Loucy (cell line): ENCODE data around the gene MEF2C.

ENCODE experiments used
- H2AFZ ChIP-seq: fragments of 200-600 bp; sonication (generic); 2 replicates; pipeline ENCODE4 v1.6.0; 2016; ENCODE audit warnings: antibody characterized with exemption, mild to moderate bottlenecking, low read length, moderate library complexity
- H3F3A ChIP-seq: fragments of 200-600 bp; 2 replicates; pipeline ENCODE4 v1.6.0; 2016; ENCODE audit warnings: antibody characterized with exemption, low read depth, mild to moderate bottlenecking
- H3K27me3 ChIP-seq: fragments of 200-600 bp; sonication (generic); 2 replicates; pipeline ENCODE4 v1.6.1; 2014; ENCODE audit warnings: low read length, mild to moderate bottlenecking; ENCODE audit not compliant: insufficient read depth, poor library complexity, severe bottlenecking
- H3K36me3 ChIP-seq: fragments of 200-600 bp; sonication (generic); 2 replicates; pipeline ENCODE4 v1.6.1; 2016; ENCODE audit warnings: low read length; ENCODE audit not compliant: insufficient read depth
- H3K4me1 ChIP-seq: fragments of 200-600 bp; sonication (generic); 2 replicates; pipeline ENCODE4 v1.5.1; 2014; ENCODE audit warnings: low read length, mild to moderate bottlenecking; ENCODE audit not compliant: insufficient read depth, poor library complexity, severe bottlenecking
- H3K4me2 ChIP-seq: fragments of 200-600 bp; sonication (generic); 2 replicates; pipeline ENCODE4 v1.6.0; 2014; ENCODE audit warnings: antibody characterized with exemption, low read length, low read depth, mild to moderate bottlenecking; ENCODE audit not compliant: poor library complexity, severe bottlenecking
- H3K4me3 ChIP-seq: fragments of 200-600 bp; sonication (generic); 2 replicates; pipeline ENCODE4 v1.5.1; 2014; ENCODE audit warnings: low read length, mild to moderate bottlenecking, mixed read lengths; ENCODE audit not compliant: poor library complexity, severe bottlenecking
- H3K79me2 ChIP-seq: fragments of 200-600 bp; sonication (generic); 2 replicates; pipeline ENCODE4 v1.6.1; 2014; ENCODE audit warnings: low read length; ENCODE audit not compliant: insufficient read depth
- H3K9ac ChIP-seq: fragments of 200-600 bp; sonication (generic); 2 replicates; pipeline ENCODE4 v1.6.0; 2014; ENCODE audit warnings: mild to moderate bottlenecking, low read depth, low read length, moderate library complexity; ENCODE audit not compliant: poor library complexity, severe bottlenecking
- H3K9me2 ChIP-seq: fragments of 200-600 bp; sonication (generic); replicated peaks from 2 replicates; pipeline ENCODE4 v1.6.1; 2016; ENCODE audit warnings: low read depth, low read length, mixed read lengths
- H3K9me3 ChIP-seq: fragments of 200-600 bp; sonication (generic); 2 replicates; pipeline ENCODE4 v1.6.1; 2014; ENCODE audit warnings: mild to moderate bottlenecking, antibody characterized with exemption, low read length, low read depth; ENCODE audit not compliant: insufficient read depth
- H4K20me1 ChIP-seq: fragments of 200-600 bp; sonication (generic); 2 replicates; pipeline ENCODE4 v1.6.0; 2014; ENCODE audit warnings: antibody characterized with exemption, low read length, mild to moderate bottlenecking; ENCODE audit not compliant: insufficient read depth, poor library complexity, severe bottlenecking
- EZH2phosphoT487 ChIP-seq: fragments of 200-600 bp; IDR thresholded peaks from 2 replicates; pipeline ENCODE4 v1.6.1; 2018; ENCODE audit warnings: antibody characterized with exemption, mild to moderate bottlenecking, moderate library complexity, borderline replicate concordance
- TF ChIP-seq, protein P1 (sequence below): fragments of 200-600 bp; sonication (generic); conservative IDR thresholded peaks from 2 replicates; pipeline ENCODE4 v1.5.1; 2014; ENCODE audit warnings: mild to moderate bottlenecking, antibody characterized with exemption, low read length

The MEF2C gene

DNA sequence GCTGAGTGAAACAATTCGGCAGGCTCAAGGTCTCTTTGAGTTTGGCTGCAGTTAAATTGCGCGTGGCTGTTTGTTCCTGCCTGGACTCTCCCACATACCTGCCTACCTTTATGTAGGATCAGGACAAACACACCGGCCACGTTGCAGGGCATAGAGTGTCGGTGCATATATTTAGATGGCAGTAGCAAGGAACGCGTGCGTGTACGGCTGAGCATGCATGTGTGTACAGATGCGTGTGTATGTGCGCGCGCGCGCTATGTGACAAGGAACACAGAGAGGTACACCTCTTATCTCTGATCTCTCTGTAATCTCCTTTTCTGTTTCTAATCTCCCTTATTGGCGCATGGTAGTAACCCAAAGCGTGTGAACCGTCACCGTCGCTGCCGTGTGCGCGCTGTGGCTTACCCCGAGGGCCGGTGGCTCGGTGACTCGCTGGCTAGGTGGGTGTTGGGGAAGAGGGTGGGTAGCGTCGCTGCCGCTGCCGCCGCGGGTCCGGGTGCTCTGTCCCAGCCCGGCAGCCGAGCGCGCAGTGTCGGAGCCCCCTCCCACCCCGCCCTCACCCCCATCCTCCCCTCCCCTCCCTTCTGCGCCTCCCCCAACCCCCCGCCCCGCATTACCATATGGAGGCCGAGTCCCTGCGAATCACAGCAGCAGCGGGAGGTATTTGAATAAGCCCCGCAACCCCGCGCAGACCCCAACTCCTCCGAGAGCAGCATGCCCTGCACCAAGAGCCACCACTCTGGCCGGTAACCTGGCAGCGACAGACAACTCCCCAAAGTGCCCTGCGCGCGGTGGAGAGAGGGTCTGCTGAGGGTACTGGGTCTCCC lies 204.8 kb downstream of the MEF2C start:
- H3K4me2 ChIP-seq: no peak overlapping the region

DNA sequence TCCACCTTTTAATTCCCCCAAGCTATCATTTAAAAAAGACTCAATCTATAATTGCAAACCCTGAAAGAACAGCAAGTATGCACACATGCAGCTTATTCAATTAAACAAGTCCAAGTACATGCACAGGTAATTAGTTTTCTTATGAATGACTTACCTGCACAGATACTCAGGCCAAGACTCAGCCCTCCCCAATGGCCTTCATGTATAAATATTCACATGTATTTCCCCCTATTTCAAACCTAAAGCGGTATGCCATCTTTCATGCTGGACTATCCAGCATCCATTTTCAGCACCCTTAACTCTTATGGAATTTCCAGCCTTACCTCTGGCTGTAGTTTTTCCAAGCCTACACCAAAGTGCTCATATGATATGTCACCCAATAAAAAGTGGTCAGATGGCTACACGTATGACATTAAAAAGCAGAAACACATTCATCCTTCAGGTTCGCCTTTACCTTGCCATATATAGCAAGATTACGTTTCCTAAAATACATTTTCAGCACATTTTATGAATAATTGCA lies 205.5 kb downstream of the MEF2C start:
- Histone ChIP-seq H3K9ac (no peak overlapping the region), H3K27me3 (no peaks in the 10 kb centered on the region), H4K20me1 (no peaks in the 10 kb centered on the region), H3K79me2 (no peaks in the 10 kb centered on the region), H3K4me2 (no peak overlapping the region), H3K4me1 (no peaks in the 10 kb centered on the region), H3K9me2 (no peaks in the 10 kb centered on the region), H3K4me3 (no peak overlapping the region), H3K36me3 (no peaks in the 10 kb centered on the region), H3F3A (no peaks in the 10 kb centered on the region), H3K9me3 (no peaks in the 10 kb centered on the region), H2AFZ (no peak overlapping the region)
- TF ChIP-seq, protein P1, sequence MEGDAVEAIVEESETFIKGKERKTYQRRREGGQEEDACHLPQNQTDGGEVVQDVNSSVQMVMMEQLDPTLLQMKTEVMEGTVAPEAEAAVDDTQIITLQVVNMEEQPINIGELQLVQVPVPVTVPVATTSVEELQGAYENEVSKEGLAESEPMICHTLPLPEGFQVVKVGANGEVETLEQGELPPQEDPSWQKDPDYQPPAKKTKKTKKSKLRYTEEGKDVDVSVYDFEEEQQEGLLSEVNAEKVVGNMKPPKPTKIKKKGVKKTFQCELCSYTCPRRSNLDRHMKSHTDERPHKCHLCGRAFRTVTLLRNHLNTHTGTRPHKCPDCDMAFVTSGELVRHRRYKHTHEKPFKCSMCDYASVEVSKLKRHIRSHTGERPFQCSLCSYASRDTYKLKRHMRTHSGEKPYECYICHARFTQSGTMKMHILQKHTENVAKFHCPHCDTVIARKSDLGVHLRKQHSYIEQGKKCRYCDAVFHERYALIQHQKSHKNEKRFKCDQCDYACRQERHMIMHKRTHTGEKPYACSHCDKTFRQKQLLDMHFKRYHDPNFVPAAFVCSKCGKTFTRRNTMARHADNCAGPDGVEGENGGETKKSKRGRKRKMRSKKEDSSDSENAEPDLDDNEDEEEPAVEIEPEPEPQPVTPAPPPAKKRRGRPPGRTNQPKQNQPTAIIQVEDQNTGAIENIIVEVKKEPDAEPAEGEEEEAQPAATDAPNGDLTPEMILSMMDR: no peak
- TF ChIP-seq EZH2phosphoT487: no peak

More for the DNA sequence above, 204.8 kb downstream of the MEF2C start:
- no peaks in the 10 kb centered on the region for H3K79me2 ChIP-seq
- no peak overlapping the region for H3K4me3 ChIP-seq
- no peak for TF ChIP-seq EZH2phosphoT487
- TF ChIP-seq, protein P1: no peak
- no peak overlapping the region for H3K9ac ChIP-seq
- no peaks in the 10 kb centered on the region for H3F3A ChIP-seq
- no peaks in the 10 kb centered on the region for H3K9me3 ChIP-seq
- H3K9me2 ChIP-seq: no peaks in the 10 kb centered on the region
- H4K20me1 ChIP-seq: no peaks in the 10 kb centered on the region
- no peaks in the 10 kb centered on the region for H3K27me3 ChIP-seq
- H2AFZ ChIP-seq: no peak overlapping the region
- H3K4me1 ChIP-seq: no peaks in the 10 kb centered on the region
- H3K36me3 ChIP-seq: no peaks in the 10 kb centered on the region

DNA sequence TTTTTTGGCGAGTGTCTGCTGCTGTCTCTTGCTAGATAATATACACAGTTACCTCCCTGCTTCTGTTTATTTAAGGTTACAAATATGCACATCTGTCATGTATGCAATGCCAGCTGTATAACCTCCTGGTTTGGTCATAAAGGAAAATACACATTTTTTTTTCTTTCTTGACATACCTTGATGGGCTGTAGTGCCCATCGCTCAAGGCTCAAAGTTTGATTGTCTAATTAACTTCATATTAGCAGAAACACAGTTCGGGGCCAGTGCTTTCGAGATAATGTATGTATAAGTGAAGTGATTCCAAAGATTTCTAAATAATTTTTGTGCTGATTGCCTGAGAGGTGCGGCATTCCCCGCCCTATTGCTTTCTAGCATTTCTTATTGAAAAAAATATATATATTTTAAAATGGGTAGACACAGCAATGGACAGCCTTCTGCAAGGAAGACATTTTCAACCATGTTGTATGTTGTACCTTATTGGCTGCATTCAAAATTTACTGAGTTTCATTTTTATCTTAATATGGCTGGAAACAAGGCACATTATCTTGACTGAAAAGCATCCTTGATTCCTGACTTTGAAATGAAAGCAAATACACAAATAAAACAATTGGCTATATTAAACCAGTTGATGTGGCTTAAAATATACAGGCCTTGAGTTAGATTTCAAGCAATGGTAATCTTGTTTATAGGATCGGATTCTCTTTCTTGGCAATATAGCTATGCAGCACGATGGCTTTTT lies 206.2 kb downstream of the MEF2C start:
- H3K27me3 ChIP-seq: no peaks in the 10 kb centered on the region
- no peak overlapping the region for H3K4me3 ChIP-seq
- no peak overlapping the region for H3K9ac ChIP-seq
- no peaks in the 10 kb centered on the region for H3K9me2 ChIP-seq
- no peaks in the 10 kb centered on the region for H3K79me2 ChIP-seq
- H2AFZ ChIP-seq: no peak overlapping the region
- H3K36me3 ChIP-seq: no peaks in the 10 kb centered on the region
- TF ChIP-seq, protein P1: no peak
- no peak for TF ChIP-seq EZH2phosphoT487
- no peak overlapping the region for H3K4me2 ChIP-seq
- no peaks in the 10 kb centered on the region for H3F3A ChIP-seq
- H3K4me1 ChIP-seq: no peaks in the 10 kb centered on the region
- no peaks in the 10 kb centered on the region for H4K20me1 ChIP-seq
- H3K9me3 ChIP-seq: no peaks in the 10 kb centered on the region
